Transverse colon (tissue), 4 donors: ENCODE results near the gene IGSF22. TPM values are rescaled to one million over a fixed set of nuclear protein-coding genes. Genes with fewer than 3 reads are reported as not detected.
"Not testable (repeated sequence)": the region's sequence is repeated elsewhere in the genome, so short reads cannot be mapped to it uniquely, and the experiment has no call there.

Experiments
- DNase-seq: peaks from one replicate; pipeline ENCODE4 v3.0.0-alpha.2; 2019
- H3K27ac ChIP-seq, 4 donors: fragments of 200-600 bp; sonication (generic); 2 replicates each; pipeline ENCODE4 v1.5.1; 2016 to 2018; ENCODE audit warnings: inconsistent platforms in 4 of 4
- H3K27me3 ChIP-seq: fragments of 200-600 bp; sonication (generic); 2 replicates; pipeline ENCODE4 v1.5.1; 2017; ENCODE audit warnings: inconsistent platforms
- H3K36me3 ChIP-seq, 4 donors: fragments of 200-600 bp; sonication (generic); 2 replicates each; pipeline ENCODE4 v1.5.1; 2017 to 2019; ENCODE audit warnings: inconsistent platforms in 4 of 4
- H3K4me1 ChIP-seq, 4 donors: fragments of 200-600 bp; sonication (generic); 2 replicates each; pipeline ENCODE4 v1.5.1; 2017 to 2020; ENCODE audit warnings: inconsistent platforms in 4 of 4
- H3K4me3 ChIP-seq, 4 donors: fragments of 200-600 bp; sonication (generic); 1 replicate in 1 of 4; 2 replicates in 3 of 4; pipeline versions ENCODE4 v1.5.1 to v1.6.1; 2017 to 2019; ENCODE audit warnings: inconsistent platforms in 4 of 4
- H3K9me3 ChIP-seq, 2 donors: fragments of 200-600 bp; sonication (generic); 2 replicates each; pipeline ENCODE4 v1.5.1; 2017 to 2019; ENCODE audit warnings: inconsistent platforms in 2 of 2
- CTCF ChIP-seq, 5 experiments: fragments of 200-600 bp in 3 of 5; fragments of 450-650 bp in 2 of 5; sonication (generic) in 3 of 5; IDR thresholded peaks; 1 replicate in 2 of 5; 2 replicates in 3 of 5; pipeline ENCODE4 v1.5.1; 2016 to 2017; ENCODE audit warnings: antibody characterized with exemption in 5 of 5, inconsistent platforms in 3 of 5, mild to moderate bottlenecking in 2 of 5, moderate library complexity in 1 of 5
- EP300 ChIP-seq: sonication (generic); formaldehyde crosslinking; IDR thresholded peaks from one replicate; pipeline ENCODE4 v1.6.1; 2017; ENCODE audit warnings: antibody characterized with exemption, low read depth
- POLR2A ChIP-seq: fragments of 450-650 bp; IDR thresholded peaks from one replicate; pipeline ENCODE4 v1.6.1; 2016; ENCODE audit warnings: antibody characterized with exemption, mild to moderate bottlenecking, moderate library complexity
- POLR2AphosphoS5 ChIP-seq, 3 donors: sonication (generic); formaldehyde crosslinking; IDR thresholded peaks; one replicate each; pipeline ENCODE4 v1.6.1; 2016; ENCODE audit warnings: antibody characterized with exemption in 3 of 3
- WGBS, 2 donors: methylation state at CpG; one replicate each; pipeline ENCODE4 v1.1.5; 2018; ENCODE audit warnings: low coverage in 1 of 2; 5-methylcytosine and 5-hydroxymethylcytosine counted together
- in situ Hi-C, 4 donors: fragments of 200-750 bp; cut with MboI; loops; one replicate each; pipeline versions ENCODE4 v1.15.0 to v1.15.1; 2017; ENCODE audit warnings: low sequenced_read_pairs in 3 of 4, low pct_ligation_motif_present in 1 of 4, low pct_unique_long_range_greater_than_20kb in 1 of 4
- intact Hi-C: fragments of 100-400 bp; cut with DNase I; formaldehyde crosslinking; loops from one replicate; pipeline ENCODE4 v1.15.1; 2023; ENCODE audit warnings: low total_unique reads
- total RNA-seq, 4 donors: library from RNA; depleted of rRNA; stranded (reverse); fragments of >200 nt; gene quantifications; one replicate each; pipeline ENCODE4 v1.1.0, GENCODE V29; 2016

Gene IGSF22
- total RNA-seq, 4 donors from 2014 or later, result 0.16 TPM; not detected in 3

DNA sequence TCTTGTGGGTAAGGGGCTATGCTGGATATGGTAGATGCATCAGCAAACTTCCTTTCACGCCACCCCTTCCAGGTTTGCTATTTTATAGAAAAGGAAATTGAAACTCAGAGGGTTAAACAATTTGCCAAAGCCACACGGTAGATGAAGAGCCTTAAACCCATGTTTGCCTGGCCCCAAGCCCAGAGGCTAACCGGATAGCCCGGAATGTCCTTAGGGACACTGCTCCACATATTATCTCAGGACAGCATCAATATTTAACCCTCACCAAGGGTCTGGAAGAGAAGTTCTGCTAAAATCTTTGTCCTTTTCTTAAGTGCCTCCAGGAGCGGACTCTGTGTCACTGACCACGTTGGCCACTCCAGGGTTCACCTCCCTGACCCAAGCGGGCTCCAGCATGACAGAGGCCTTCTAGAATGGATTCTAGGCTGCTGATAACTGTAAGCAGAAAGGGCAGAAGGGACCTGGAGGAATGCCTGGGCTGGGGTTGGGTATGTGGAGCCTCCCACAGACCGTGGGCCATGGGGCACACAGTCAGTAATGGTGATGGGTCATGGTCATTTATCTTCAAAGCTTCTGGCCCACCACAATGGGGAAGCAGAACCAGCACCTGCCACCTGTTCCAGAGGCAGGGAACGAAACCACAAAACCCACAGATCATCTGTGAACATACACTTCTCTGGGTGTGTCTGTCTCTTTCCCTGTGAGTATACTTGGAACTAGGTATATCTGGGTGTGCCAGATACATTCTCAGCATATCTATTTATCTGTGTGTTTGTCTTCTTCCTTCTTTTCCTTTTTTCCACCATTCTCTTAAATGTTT is 32.8 kb downstream of the IGSF22 start:
- no peaks in the 10 kb centered on the region for H3K9me3 ChIP-seq
- intact Hi-C loops, result no loop called here
- in situ Hi-C loops, result no loop called here
- no peaks in the 10 kb centered on the region for H3K36me3 ChIP-seq
- TF ChIP-seq POLR2AphosphoS5 (IDR thresholded peaks at IDR 0.05) (no peak), EP300 (no peak), POLR2A (no peak), CTCF (IDR thresholded peaks at IDR 0.05) (no peak)
- no peak overlapping the region for H3K27ac ChIP-seq
- H3K4me3 ChIP-seq, result no peak overlapping the region
- 63 to 64% methylated on average over 8 to 9 of the region's 9 CpGs for WGBS, 2 donors
- no peaks in the 10 kb centered on the region for H3K4me1 ChIP-seq
- DNase-seq, result no peak
- H3K27me3 ChIP-seq, result no peaks in the 10 kb centered on the region

DNA sequence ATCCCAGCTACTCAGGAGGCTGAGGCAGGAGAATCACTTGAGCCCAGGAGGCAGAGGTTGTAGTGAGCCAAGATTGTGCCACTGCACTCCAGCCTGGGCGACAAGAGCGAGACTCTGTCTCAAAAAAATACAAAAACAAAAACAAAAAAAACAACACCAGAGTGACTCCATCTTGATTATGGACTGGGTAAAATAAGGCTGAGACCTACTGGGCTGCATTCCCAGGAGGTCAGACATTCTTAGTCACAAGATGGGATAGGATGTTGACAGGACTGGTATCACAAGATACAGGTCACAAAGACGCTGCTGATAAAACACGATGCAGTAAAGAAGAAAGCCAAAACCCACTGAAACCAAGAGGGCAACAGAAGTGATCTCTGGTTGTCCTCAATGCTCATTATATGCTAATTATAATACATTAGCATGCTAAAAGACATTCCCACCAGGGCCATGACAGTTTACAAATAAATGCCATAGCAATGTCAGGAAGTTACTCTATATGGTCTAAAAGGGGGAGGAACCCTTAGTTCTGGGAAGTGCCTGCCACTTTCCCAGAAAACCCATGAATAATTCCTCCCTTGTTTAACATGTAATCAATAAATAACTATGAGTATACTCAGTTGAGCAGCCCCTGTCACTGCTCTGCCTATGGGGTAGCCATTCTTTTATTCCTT is 34.4 kb downstream of the IGSF22 start:
- 91 to 97% methylated on average over 4 of the region's 4 CpGs for WGBS, 2 donors
- H3K27ac ChIP-seq, in situ Hi-C loops, H3K36me3 ChIP-seq, H3K4me3 ChIP-seq, DNase-seq, H3K4me1 ChIP-seq, intact Hi-C loops, H3K27me3 ChIP-seq, H3K9me3 ChIP-seq: not testable (repeated sequence)

DNA sequence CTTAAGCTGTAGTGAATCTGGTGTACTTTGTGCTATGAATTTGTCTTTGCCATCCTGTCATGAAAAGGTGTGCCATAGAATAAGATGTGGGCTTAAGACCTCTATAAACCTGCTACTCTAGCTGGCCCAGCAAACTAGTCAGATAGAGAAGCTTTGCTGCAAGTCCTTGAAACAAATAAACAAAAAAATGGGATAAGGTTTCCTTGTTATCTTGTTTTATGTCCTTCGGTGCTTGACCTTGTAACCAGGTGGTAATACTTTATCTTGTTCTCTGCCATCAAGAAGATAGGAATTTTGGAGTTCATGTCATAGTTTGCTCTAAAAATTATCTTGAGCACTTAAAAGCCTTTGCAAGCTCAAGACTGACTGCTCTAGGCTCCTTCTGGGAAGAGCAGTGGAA is 41.7 kb downstream of the IGSF22 start:
- 50 to 55% methylated on average over 1 of the region's 1 CpG for WGBS, 2 donors
- Histone ChIP-seq H3K4me1 (no peaks in the 10 kb centered on the region), H3K36me3 (no peaks in the 10 kb centered on the region), H3K4me3 (no peak overlapping the region), H3K27ac (no peak overlapping the region), H3K27me3 (no peaks in the 10 kb centered on the region), H3K9me3 (no peaks in the 10 kb centered on the region)
- DNase-seq, result no peak
- no peak for TF ChIP-seq POLR2AphosphoS5 (IDR thresholded peaks at IDR 0.05)
- TF ChIP-seq EP300, result no peak
- TF ChIP-seq POLR2A, result no peak
- TF ChIP-seq CTCF (IDR thresholded peaks at IDR 0.05), result no peak
- intact Hi-C loops, result no loop called here
- in situ Hi-C loops, result no loop called here

GRCh38 chr11:18682466-18682865 is 43.5 kb downstream of the IGSF22 start:
- no peak for DNase-seq
- H3K4me3 ChIP-seq, result no peak overlapping the region
- no peaks in the 10 kb centered on the region for H3K4me1 ChIP-seq
- in situ Hi-C loops, result no loop called here
- H3K9me3 ChIP-seq, result no peaks in the 10 kb centered on the region
- no peak overlapping the region for H3K27ac ChIP-seq
- H3K27me3 ChIP-seq, result no peaks in the 10 kb centered on the region
- WGBS, 2 donors, result 92 to 95% methylated on average over 2 to 3 of the region's 3 CpGs
- H3K36me3 ChIP-seq, result no peaks in the 10 kb centered on the region
- TF ChIP-seq EP300 (no peak), POLR2AphosphoS5 (IDR thresholded peaks at IDR 0.05) (no peak)
- intact Hi-C loops, result no loop called here

- intact Hi-C loops, H3K9me3 ChIP-seq, H3K27ac ChIP-seq, H3K27me3 ChIP-seq, in situ Hi-C loops, H3K4me3 ChIP-seq, H3K36me3 ChIP-seq, DNase-seq, H3K4me1 ChIP-seq: not testable (repeated sequence)
- WGBS, 2 donors, result 91% methylated on average over 1 of the region's 1 CpG; no CpG with 5 or more reads in 1 of the 2 donors
These were observed 44.0 kb downstream of the IGSF22 start for GRCh38 chr11:18681949-18682348.
